ENCODE results near the gene LTBR.

Gene LTBR

DNA sequence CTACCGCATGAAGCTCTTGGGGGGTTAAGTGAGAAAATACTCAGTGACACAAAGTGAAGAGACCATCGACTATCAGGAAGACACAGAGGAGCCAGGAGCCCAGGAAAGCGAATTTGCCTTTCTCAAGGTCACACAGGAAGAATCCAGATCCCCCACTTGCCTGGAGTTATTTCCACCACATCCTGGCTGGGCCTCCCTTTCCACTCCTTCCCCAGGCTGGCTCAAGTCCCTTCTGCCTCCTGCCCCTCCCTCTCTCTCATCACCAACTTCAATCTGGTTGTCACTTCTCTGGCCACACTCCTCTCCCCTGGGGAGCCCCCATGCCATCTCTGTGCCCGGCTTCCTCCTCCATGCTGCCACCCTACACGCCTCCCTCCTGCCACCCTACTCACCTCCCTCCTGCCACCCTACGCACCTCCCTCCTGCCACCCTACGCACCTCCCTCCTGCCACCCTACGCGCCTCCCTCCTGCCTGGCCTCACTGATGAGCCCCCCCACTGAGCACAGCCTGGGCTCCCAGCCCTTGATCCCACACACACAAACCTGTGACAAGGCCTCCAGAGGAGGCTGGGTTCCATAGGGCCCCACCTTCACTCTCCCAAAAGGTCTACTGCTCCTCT lies 14.9 kb upstream of the LTBR start:
- DNase-seq, result no peak

DNA sequence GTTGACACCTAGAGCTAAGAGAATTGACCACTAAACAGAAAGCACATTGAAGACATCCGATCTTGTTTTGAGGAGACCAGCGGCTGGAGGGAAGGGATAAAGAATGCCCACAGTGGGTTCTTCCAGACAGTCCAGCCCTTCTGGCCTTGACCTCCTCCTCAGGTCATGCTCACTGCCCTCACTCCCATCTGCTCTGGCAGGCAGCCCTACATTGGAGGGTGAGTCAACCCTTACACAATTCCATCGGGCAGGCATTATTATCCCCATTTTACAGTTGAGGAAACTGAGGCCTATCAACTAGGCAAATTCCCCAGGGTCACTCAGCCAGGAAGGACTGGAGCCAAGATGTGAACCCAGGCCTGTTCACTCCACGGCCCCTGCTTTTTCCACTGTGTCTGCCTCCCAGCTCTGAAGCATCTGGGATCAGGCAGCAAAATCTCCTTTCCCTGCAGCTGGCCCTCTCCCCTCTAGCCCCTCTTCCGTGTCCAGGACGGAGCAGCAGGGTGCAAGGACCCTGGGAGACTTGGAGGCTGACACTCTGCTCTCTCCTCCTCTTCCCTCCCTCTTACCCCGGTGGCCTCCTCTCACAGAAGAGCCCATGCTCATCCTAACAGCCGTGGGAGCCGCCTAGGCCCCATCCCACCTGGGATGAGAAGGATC lies 13.9 kb upstream of the LTBR start:
- no peak for DNase-seq

DNA sequence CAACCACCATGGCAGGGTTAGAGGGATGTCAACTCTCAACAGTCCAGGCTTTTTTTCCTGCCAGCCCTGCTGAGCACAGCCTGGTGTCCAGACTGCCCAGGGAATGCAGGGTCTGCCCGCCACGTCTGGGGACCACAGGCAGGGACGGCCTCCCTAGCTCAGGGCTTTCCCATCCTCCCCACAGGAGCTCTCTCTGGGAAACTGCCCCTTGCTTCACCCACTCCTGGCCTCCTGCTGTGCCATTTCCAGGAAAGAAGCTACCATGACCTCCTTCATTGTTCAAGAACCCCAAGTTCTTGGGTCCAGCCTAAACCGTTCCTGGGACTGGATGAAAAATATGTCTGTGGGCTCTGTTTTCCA lies 13.4 kb upstream of the LTBR start:
- DNase-seq, result no peak

DNA sequence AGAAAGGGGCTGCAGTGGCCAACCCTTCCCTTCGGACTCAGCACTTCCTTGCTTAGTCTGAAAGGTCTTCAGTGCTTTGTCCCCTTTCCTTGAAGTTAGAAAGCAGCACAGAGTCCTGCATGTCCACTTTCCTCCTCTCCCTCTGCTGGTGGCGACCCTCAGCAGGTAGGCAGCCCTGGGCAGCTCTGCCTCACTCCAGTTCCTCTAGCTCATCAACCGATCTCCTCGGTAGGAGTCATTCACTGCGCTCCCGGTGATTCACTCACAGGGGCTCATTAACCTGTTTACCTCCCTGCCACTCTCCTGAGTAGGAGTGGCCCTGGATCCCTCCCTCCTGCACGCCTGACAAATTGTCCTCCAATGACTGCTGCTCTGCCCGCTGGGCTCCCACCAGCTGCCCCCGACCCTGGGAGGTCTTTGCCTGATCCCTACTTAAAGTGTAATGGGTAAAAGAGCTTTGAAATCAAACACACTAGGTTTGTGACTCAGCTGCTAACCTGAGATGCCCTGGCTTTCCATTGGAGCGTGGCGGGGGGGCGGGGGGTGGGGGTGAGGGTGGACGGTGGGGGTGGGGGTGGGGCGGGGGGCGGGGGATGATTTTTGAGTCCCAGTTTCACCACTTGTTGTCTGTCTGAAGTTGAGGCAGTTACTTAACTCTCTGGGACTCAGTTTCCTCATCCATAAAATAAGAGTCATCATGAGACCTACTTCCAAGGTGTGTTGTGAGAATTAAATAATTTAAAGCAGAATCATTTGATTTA lies 12.8 kb upstream of the LTBR start:
- DNase-seq, result no peak

DNA sequence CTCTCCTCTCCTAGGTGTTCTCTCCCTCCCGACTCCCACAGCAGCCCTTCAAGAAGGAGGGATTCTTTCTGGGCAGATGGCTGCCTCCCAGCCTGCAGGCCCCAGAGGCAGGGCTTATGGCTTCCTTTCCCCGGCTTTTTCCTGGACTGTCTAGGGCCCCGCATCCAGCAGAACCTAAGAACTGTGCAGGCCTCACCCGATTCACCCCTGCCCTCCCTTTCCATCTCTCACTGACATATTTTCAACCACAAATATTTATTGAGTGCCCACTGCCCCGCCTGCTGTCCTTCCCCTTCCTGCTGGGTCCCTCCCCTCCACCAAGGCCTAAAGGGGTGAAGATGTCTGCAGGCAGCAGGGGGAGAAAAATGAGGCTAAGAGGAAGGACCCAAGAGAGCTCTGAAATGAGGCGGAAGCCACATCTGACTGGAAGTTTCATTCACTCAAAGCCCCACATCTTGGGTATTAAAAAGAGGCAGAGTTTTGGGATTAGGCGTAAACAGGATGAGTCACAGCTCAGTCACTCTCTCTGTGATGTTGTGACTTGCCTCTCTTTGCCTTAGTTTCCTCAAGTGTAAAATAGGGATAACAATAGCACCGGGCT lies 11.5 kb upstream of the LTBR start:
- DNase-seq, result no peak

DNA sequence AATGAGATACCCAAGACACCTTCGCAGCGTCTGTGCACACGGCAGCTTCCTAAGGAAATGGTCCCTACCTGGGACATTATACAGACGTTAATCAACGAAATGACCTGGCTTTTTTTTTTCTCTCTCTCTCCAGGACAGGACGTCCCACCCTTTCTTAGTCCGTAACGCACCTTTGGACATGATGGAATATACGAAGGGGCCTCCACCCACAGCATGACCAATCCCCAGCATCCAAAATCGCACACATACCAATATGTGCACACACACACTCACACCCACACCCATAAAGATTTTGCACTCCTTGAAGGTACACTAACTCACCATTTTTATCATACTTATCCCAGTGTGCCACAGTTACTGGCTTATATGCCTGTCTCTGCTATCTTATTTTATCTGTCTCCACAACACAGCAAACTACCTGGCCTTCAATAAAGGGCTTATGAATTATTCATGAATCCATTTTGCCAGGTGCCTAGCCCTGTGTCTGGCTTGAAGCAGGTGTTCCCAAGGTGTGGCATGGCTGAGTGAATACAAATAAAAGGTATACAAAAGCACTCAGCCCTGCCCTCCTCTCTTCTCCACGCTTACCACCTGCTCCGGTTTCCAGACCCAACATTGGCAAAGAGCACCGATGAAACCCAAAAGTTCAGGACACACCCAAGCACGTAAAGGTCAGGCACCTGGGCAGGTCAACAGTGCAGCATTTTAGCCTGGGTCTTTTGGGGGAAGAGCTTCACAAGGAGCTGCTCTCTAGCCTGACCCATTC lies 10.8 kb upstream of the LTBR start:
- no peak for DNase-seq

DNA sequence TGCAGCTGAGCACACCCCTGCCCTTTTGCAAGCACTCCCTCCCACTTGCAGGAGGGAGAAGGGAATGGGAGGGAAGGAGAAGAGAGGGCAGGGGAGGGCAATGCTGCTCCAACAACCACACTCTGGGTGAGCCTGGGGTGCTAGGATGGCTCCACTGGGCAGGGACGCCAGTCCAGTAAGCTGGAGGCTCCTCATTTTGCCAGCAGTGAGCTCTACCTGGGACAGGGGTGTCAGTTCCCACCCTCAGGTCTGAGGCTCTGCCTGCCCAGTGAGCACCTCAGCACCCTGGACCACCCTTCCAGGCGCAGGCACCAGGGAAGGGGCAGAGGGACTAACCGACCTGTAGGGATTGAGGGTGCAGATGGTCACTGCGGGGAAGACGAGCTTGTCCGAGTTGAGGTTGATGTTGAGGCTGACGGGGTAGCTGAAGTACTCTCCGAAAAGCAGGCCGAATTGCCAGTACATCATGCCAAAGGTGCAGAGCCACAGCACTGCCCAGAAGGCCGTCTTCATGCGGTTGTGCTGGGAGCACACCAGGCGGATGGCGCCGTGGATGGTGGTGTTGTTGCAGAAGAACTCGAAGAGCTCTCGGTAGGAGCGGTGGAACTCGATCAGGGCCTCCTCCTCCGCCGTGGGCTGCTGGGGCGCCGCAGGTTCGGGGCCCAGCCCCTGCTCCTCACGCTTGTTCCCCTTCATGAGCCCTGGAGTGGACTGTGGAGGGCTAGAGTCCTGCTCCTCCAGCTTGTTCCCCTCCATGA lies 9.8 kb upstream of the LTBR start:
- DNase-seq, result no peak

DNA sequence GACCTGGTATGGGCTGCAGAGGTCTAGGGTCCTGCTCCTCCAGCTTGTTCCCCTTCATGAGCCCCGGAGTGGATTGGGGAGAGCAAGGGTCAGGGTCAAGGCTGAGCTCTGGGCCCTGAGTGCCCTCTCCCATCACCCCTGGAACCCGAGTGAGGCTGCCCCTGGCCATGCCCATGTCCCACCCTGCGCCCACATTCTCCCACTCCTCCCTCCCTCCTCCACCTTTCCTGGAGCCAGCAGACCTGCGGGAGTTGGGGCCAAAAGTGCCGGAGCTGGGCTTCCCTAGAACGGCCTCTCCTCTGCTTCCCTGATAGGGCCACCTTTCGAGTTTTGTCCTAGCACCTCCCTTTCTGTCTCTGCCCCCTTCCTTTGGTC lies 9.2 kb upstream of the LTBR start:
- DNase-seq, result no peak

DNA sequence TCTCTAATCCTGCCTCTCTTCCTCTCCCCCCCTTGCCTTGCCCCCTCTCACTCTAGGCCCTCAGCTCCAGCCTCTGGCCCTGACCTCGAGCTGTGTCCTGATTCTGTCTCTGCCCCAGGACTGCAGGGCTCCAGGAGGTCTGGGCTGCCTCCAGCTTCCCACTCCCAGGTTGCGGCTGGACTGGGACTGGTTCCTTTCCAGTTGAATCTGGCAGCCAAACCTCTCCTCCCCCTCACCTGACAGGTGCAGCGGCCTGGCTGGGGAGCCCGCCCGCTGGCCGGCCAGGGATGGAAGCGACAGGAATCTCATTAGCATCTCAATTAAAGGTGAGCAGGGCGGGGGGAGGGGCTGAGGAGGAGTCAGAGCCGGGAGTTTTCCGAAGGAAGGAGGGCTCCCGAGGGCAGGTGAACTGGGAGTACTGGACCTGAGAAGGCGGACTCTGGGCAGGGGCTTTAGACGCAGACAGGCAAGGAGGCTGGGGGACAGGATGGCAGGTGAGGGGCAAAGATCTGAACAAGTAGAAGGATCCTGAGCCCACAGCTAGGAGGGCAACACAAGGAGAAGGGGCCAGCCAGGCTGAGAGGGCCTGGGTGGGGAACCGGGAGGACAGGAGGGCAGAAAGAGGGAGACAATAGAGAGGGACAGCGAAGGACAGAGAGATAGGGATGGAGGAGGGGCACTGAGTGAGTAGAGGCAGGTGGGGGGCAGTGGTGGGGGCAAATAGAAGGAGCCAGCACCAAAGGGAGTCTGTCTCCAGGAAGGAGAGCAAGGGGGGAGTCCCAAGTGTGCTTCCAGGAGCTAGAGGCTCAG lies 8.5 kb upstream of the LTBR start, which contains the start of gene SCNN1A:
SCNN1A (minus strand) TSS at position 295 of the 810 bp plus-strand sequence. CDS start 780 bp downstream, outside the sequence.
- no peak for DNase-seq

DNA sequence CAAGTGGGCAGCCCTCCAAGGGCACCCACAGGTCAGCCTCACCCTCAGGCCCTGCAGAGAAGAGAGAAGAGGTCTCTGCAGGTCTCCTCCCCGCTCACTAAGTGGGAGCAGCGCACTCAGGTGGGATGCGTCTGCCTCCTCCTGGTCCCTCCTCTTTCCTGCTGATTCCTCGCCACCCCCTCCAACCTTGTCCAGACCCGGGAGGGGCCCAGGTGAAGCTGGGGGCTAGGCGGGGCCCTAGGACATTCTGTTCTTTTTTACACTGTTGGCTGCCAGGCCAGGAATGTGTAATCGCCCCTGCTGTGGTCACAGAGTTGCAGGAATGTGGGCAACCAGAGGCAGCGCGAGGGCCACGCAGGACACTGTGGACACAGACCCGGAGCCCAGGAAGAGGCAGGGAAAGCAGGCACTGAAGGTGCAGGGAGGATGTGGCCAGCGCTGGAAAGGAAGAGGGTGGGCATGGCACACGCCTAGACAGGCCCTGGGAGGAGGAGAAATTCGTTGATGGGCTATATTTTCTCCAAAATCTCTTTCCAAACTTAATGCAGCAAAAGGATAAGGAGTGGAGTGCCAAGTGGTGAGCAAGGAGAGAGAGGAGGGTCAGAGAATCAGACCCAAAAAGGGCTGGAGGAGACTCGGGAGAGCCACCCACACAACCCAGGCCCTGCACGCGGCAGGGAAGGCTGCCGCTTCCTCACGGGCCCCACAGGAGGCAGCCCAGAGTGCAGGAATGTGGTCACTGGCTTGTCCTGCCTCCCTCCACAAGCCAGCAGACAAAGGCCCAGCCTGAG lies 7.7 kb upstream of the LTBR start:
- DNase-seq, result no peak

DNA sequence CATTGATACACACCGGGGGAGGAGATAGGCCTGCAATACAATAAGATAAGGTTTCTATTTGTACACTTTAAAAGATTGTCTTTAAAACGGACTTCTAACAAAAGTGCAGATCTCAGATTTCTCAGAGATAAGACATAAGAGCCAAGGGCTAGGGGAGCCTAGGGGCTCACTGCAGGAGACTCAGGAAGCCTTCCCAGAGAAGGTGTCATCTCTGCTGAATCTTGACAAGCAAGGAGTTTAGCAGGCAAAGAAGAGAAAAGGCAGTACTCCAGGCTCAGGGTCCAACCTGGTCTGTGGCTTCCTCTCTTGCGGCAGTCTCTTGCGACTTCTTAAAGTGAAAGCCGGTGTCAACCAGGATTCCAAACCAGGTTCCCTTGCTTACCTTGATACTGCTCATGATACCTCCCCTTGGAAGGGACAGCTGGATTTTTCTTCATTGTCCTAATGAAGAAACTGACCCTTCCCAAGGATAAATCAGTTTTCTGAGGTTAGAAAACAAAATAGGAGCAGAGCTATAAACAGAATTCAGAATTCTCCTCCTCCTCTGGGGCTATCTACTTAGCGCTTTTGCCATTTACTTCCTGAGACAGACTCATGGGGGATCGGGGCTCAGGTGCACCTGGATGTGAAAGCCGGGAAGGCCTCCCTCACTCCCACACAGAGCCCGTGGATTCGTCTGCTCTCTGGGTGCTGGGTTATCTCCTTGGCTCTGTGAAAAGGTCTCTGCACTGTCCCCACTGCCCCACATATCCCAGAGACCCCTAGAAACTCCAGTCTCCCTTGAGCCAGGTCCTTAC lies 6.9 kb upstream of the LTBR start:
- no peak for DNase-seq

DNA sequence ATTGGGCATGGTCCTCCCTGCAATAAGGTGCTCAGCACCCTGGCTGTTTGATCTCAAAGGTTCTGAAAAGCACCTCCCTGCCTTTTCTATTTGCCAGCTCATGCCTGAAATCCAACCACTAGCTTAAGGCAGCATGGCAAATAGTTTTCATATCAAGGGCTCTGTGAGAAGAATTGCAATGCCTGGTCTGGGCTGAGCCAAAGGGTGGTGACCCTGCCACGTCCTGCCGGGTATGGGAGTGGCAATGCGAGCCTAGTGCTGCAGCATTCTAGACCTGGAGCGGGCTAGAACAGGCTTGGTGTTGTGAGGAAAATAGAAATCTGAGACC lies 6.3 kb upstream of the LTBR start:
- no peak for DNase-seq

DNA sequence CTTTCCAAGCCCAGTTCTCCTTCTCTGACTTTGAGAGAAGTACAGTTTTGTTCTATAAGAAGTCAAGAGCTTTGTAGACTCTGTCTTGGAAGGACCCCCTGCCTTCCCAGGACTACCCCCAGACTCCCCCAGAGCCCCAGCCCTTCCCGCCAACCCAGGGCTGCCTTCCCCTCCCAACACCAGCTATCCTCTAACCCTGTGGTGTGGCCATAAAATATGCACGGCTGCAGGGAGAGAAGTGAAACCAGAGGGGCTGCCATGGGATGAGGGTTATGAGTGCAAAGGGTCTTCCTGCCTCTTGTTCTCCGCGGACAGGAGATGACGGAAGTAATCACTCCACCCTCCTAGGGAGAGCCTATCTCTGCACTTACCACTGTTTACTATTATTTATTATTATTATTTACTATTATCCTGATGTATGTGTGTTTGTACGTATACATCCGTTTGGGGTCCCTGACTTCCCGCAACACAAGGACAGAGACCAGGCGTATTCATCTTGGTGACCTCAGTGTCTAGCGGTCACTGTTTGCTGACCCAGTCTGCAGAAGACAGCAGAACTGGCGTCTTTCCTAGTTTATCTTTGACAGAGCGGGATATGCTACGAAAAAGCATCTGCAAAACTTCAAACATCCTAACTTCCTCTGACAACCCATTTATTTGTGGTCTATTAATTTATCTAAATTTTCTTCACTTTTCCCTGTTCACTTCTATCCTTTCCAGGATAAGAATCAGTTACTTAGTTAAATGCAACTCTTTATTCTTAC lies 5.1 kb upstream of the LTBR start:
- peak in 2 of 14 donors; percentile 9 to 29 for DNase-seq

DNA sequence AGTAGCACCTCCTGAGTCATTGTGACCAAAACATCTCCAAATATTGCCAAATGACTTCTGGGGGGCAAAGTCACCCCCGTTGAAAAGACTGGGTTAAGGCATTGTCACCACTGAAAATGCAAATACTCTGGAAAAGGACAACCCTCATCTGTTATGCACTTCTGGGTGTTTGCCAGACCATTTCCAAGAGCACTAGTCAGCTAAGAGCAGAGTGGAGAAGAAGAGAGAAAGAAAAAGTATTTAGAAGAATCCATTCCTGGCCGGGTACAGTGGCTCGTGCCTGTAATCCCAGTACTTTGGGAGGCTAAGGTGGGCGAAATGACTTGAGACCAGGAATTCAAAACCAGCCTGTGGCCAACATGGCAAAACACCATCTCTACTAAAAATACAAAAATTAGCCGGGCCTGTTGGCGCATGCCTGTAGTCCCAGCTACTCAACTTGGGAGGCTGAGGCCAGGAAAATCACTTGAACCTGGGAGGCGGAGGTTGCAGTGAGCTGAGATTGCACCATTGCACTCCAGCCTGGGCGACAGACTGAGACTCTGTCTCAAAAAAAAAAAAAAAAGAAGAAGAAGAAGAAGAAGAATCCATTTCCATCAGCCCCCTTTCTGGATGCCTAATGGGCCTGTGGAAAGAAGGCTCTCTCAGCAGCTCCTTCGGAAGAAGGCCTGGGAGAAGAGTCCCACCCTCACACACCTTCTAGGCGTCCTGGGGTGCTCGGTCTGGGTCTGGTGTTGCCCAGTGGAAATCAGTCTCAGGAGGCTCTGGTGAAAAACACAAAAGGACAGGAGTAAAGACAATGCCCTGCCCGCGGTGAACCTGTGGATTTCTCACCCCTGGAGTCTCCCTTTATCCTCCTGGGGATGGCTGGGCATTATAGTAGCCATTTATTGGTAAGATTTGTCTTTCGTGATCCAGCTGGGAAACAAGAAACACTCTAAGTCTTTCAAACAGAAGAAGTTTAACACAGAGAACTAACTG lies 3.5 kb upstream of the LTBR start:
- DNase-seq, result no peak

DNA sequence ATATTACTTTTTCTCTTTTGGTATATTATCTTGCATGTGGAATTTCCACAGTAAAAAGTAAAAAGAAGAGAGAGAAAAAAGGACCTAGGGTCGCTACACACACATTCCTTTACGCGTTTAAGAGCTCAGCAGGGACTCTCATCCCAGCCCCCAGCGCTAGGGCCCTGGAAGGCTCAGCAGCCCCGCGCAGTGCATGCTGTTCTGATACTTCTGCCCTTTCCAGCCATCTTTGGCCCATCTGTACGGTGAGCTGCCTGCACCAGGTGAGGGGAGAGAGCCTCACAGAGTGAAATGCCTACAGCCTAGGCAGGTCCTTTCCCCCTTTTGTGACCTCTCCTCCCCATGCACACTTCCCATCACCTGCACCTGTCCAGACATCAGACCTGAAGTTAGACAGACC lies 1.6 kb upstream of the LTBR start:
- DNase-seq, result no peak

DNA sequence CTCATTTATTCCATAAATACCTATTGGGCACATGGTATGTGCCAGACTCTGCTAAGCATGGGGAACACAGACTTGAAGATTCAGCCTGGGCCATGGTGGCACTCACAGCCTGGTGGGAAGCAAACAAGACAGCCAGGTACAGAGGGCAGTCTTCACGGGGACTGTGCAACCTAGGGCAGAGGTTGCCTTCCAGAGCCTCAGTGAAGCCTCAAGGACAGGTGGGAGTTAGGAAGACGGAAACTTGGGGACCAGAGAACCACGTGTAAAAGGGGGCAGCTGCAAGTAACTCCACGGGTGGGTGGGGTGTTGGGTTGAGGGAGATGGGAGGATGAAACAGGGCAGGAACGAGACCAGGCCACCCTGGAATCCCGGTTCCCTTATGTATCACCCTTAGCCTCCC lies 980 bp upstream of the LTBR start:
- DNase-seq, result no peak
